Amniotic stem cell (primary cell): Measurements from ENCODE around the gene CAMK2B.

Experiments used
- DNase-seq: peaks from one replicate; lab custom pipeline; 2025; lab: John Stamatoyannopoulos, UW

Gene CAMK2B

GRCh38 chr7:44274623-44274975 is 50.8 kb downstream of the CAMK2B start:
- DNase-seq, result no peak

- DNase-seq, result no peak
These were observed 51.4 kb downstream of the CAMK2B start for GRCh38 chr7:44273681-44274622.

- DNase-seq, result no peak
These were observed 52.4 kb downstream of the CAMK2B start for GRCh38 chr7:44272981-44273380.

GRCh38 chr7:44272456-44272855 is 52.9 kb downstream of the CAMK2B start:
- no peak for DNase-seq

GRCh38 chr7:44269943-44270493 is 55.4 kb downstream of the CAMK2B start:
- DNase-seq, result no peak

- no peak for DNase-seq
These were observed 56.0 kb downstream of the CAMK2B start for GRCh38 chr7:44269417-44269816.

- DNase-seq, result no peak
These were observed 56.7 kb downstream of the CAMK2B start for GRCh38 chr7:44268671-44269070.

GRCh38 chr7:44267719-44268421 is 57.5 kb downstream of the CAMK2B start:
- DNase-seq, result no peak

GRCh38 chr7:44267178-44267577 is 58.2 kb downstream of the CAMK2B start:
- DNase-seq, result no peak

GRCh38 chr7:44266526-44266925 is 58.9 kb downstream of the CAMK2B start:
- DNase-seq, result no peak

- no peak for DNase-seq
These were observed 59.7 kb downstream of the CAMK2B start for GRCh38 chr7:44265728-44266127.

GRCh38 chr7:44264221-44264931 is 61.0 kb downstream of the CAMK2B start:
- DNase-seq, result no peak

- DNase-seq, result no peak
These were observed 61.9 kb downstream of the CAMK2B start for GRCh38 chr7:44263326-44264082.

GRCh38 chr7:44262031-44262430 is 63.4 kb downstream of the CAMK2B start:
- no peak for DNase-seq

- no peak for DNase-seq
These were observed 64.2 kb downstream of the CAMK2B start for GRCh38 chr7:44261240-44261639.

GRCh38 chr7:44259547-44260457 is 65.6 kb downstream of the CAMK2B start:
- no peak for DNase-seq

- DNase-seq, result no peak
These were observed 66.4 kb downstream of the CAMK2B start for GRCh38 chr7:44258865-44259546.

GRCh38 chr7:44258423-44258760 is 67.0 kb downstream of the CAMK2B start:
- no peak for DNase-seq

- peak; percentile 73 for DNase-seq
These were observed 67.6 kb downstream of the CAMK2B start for GRCh38 chr7:44257618-44258422.
